Retinal pigment epithelial cell (primary cell): ENCODE data around the gene GPR137.

Source experiments
- DNase-seq: peaks from one replicate; pipeline ENCODE4 v3.0.0-alpha.2; 2010; ENCODE audit warnings: low read depth
- H3K4me3 ChIP-seq: 2 replicates; pipeline ENCODE4 v1.5.1; 2011; ENCODE audit warnings: mild to moderate bottlenecking, low read length, control low read depth, moderate library complexity
- TF ChIP-seq, protein P1 (sequence below): conservative IDR thresholded peaks from 2 replicates; pipeline ENCODE4 v1.5.1; 2011; ENCODE audit warnings: low read depth, low read length, control low read depth, inconsistent platforms

GPR137 gene

DNA sequence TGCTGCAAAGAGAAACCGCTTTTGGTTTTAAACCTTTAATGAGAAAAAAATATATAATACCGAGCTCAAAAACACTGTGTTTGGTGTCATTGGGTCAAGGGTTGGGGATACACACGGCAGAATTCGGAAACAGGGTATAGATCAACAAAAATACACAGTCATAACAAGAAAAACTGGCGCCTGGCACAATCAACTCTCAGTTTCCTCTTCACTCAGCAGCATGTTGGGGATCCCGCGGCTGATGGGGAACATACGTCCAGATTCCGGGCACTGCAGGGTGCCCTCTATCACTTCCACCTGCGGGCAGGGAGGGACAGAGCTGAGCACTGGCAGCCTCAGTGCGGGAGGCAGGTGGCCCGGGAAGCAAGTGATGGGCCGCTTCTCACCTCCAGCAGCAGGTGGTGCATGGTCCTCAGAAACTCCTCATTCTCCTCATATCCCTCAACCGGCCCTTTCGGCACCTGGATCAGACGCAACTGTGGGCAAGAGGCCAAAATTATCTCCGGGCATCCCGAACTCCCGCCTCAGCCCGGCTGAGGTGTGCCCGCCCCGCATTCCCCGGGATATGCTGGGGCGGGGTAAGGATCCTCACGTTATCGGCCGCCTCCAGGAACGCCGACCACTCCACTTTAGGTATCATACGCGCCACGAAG lies 31.1 kb downstream of the GPR137 start:
- no peak for DNase-seq
- TF ChIP-seq, protein P1, sequence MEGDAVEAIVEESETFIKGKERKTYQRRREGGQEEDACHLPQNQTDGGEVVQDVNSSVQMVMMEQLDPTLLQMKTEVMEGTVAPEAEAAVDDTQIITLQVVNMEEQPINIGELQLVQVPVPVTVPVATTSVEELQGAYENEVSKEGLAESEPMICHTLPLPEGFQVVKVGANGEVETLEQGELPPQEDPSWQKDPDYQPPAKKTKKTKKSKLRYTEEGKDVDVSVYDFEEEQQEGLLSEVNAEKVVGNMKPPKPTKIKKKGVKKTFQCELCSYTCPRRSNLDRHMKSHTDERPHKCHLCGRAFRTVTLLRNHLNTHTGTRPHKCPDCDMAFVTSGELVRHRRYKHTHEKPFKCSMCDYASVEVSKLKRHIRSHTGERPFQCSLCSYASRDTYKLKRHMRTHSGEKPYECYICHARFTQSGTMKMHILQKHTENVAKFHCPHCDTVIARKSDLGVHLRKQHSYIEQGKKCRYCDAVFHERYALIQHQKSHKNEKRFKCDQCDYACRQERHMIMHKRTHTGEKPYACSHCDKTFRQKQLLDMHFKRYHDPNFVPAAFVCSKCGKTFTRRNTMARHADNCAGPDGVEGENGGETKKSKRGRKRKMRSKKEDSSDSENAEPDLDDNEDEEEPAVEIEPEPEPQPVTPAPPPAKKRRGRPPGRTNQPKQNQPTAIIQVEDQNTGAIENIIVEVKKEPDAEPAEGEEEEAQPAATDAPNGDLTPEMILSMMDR, result peak; percentile 33

DNA sequence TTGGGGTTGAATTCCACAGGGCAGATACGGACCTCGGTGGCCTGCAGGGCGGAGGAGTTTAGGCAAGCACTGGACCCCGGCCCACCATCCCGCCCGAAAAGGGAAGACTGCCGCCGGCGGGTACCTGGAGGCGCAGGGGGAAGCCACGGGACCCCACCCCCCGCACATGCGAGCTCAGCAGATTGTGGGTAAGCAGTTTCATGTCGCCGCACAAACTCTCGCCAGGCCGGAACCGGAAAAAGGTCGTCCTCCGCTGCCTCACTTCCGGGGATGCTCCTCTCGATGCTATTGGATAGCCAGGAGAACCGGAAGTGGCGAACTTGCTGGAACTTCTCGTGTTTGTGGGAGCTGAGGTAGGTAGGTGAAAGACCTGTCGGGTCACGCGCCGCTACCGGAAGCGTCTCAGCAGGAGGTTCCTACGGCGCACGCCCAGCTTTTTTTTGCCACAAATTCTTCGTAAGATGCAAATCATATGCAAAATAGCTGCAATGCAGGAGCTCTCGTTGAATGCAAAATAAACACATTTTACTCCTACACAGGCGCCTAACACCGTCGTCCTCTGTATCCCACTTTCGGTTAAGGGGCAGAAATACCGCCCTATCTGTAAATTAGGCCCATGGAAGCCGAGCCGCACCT lies 31.8 kb downstream of the GPR137 start, which contains the start of gene TRMT112:
Gene TRMT112, minus strand, starts transcription at position 235 of the 636 bp plus-strand sequence. Its CDS starts 33 bp downstream, at position 202.
- peak within 1 kb of the TSS; percentile 94 for H3K4me3 ChIP-seq
- DNase-seq, result peak; percentile 98
- TF ChIP-seq, protein P1, result no peak

More for the DNA sequence above, 31.1 kb downstream of the GPR137 start:
- H3K4me3 ChIP-seq, result peak overlapping the region; percentile 94

DNA sequence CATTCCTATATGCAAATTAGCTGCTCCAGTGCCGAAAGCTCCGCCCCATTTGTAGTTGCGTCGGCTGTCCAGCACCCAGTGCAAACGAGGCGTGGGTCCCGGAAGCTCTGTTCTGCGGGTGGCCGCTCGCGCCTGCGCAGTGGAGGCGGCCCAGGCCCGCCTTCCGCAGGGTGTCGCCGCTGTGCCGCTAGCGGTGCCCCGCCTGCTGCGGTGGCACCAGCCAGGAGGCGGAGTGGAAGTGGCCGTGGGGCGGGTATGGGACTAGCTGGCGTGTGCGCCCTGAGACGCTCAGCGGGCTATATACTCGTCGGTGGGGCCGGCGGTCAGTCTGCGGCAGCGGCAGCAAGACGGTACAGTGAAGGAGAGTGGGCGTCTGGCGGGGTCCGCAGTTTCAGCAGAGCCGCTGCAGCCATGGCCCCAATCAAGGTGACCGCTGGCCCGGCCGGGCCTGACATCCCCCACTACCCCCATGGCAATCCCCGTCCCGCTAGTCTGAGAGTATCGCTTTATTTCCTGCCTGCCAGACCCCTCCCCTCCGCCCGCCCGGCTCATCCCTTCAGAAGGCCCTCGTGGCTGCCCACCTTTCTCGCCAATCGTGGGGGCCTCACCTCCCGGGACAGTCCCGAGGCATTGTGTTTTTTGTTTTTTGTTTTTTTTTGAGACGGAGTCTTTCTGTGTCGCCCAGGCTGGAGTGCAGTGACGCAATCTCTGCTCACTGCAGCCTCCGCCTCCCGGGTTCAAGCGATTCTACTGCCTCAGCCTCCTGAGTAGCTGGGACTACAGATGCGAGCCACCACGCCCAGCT lies 32.5 kb downstream of the GPR137 start, which contains the start of gene PRDX5:
Gene PRDX5, plus strand, starts transcription at position 161 of the 805 bp plus-strand sequence. Its CDS starts 95 bp downstream, at position 256.
- peak; percentile 77 for DNase-seq
- peak within 1 kb of the TSS; percentile 94 for H3K4me3 ChIP-seq

DNA sequence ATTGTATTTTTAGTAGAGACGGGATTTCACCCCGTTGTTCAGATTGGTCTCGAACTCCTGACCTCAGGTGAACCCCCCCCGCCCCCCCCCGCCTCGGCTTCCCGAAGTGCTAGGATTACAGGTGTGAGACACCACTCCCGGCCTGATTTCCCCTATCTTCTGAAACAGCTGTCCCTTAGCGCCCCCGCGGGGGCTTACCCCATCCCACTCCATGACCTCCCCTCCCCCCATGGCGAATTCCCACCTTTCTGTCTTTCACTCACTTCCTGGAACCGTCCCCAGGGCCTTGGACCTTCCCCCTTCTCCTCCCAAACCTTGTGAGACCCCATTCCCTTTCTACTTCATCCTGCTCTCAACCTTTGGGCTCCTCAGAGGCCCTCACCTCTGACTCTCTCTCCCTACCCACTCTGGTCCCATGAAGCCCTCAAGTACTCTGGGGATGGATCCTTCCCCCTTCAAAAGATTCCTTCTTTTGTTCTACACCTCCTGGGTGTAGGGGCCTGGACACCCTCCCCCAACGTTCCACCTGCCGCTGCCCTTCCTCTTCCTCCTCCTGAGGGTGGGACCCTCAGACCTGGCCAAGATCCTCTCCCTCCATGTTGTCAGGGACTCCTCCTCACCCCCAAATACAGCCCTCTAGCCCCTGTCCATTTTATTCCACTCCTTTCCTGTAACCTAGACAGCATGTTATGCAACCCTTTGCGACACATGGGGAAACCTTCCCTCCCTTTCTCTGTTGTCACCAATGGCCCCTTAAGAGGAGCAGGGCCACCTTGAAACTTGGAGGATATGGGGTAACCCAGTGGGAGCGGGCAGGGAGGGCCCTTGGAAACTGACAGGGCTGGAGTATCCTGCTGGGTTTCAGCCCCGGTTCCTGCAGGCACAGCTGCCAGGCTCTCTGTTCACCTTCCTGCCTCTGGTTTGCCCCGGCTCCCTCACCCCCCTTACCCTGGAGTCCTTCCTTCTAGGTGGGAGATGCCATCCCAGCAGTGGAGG lies 33.4 kb downstream of the GPR137 start:
- TF ChIP-seq, protein P1, result no peak
- no peak for DNase-seq
- H3K4me3 ChIP-seq, result peak overlapping the region; percentile 94

More for the DNA sequence above, 32.5 kb downstream of the GPR137 start, which contains the start of gene PRDX5:
- TF ChIP-seq, protein P1, result peak; percentile 36

DNA sequence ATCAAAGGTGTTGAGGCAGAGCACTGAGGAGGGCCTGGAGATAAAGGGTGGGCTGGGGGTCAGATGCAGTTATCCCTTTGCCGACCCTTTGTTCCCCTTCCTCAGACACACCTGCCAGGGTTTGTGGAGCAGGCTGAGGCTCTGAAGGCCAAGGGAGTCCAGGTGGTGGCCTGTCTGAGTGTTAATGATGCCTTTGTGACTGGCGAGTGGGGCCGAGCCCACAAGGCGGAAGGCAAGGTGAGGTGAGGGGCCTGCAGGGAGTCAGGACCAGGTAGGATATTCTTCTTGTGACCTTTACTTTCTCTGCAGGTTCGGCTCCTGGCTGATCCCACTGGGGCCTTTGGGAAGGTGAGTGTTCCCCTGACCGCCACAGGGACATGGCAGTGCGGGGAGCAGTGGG lies 34.9 kb downstream of the GPR137 start:
- TF ChIP-seq, protein P1, result no peak
- H3K4me3 ChIP-seq, result no peak overlapping the region
- DNase-seq, result no peak

DNA sequence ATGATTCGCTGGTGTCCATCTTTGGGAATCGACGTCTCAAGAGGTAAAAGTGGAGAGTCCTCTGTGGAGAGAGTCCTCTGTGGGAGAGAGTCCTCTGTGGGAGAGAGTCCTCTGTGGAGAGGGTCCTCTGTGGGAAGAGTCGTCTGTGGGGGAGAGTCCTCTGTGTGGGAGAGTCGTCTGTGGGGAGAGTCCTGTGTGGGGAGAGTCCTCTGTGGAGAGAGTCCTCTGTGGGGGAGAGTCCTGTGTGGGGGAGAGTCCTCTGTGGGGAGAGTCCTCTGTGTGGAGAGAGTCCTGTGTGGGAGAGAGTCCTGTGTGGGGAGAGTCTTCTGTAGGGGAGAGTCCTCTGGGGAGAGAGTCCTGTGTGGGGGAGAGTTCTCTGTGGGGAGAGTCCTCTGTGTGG lies 35.4 kb downstream of the GPR137 start:
- no peak overlapping the region for H3K4me3 ChIP-seq
- TF ChIP-seq, protein P1, result no peak
- no peak for DNase-seq
